Activated CD4-positive, alpha-beta T cell treated with anti-CD3 and anti-CD28 coated beads, Interleukin-2, amount 50 U/mL, for 16 hours (primary cell): ENCODE data around the gene DCLK1.

Source experiments
- DNase-seq: peaks from one replicate; pipeline ENCODE4 v3.0.0-alpha.2; 2020

The DCLK1 gene

GRCh38 chr13:35854286-35854685 is 276.9 kb downstream of the DCLK1 start:
- DNase-seq: no peak

DNA sequence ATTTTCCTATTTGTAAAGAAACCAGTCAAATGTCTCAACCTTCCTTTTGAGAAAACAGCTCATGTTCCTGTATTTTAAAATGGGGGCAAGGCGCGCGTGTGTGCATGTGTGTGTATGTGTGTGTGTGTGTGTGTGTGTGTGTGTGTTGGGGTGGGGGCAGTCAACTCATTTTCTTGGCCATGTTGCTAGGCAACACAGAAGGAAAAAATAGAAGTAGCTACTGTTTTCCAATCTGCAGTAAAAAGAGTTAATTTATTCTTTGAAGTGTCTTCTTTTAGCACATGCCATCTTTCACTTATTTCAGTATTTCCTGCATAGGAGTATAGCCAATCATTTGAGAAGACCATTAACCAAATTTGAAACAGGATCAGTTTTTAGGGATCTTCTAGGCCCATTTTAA is 279.3 kb downstream of the DCLK1 start:
- no peak for DNase-seq

DNA sequence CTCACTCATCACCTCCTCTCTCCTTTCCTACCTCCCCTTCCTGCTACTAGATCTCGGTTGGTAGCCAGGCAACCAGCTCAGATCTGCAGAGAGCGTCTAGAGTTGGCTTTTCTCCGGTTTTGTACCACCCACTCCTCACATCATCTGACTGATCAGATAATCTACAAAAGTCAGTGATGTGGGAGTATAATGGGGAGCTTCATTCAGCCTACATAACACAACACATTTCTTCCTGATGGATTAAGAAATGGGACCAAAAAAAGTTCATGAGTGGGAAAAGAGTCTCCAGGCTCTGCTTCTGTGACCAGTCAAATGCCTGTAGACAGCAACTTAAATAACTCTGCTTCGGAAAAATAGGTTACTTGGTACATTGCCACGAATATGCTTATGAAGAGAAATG is 279.8 kb downstream of the DCLK1 start:
- no peak for DNase-seq

GRCh38 chr13:35850569-35850968 is 280.6 kb downstream of the DCLK1 start:
- DNase-seq: no peak

DNA sequence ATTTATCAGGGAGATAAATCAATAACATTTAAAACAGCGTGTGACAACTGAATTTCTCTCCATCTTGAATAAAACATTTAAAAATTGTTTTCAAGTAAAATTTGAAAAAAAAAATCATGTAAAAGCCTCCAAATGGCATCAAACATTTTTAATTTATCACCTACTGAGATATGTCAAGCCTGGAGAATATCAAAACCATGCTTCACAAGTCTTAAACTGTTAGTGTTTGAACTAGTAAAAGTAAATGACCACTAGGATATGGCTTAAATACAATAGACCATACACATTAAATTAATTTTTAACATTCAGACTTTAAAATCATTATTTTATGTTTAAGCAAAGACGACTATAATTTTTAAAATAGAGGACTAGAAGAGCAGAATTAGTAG is 281.9 kb downstream of the DCLK1 start:
- no peak for DNase-seq

- DNase-seq: no peak
Observed at GRCh38 chr13:35848336-35849255, 282.6 kb downstream of the DCLK1 start.

- no peak for DNase-seq
Observed at GRCh38 chr13:35843272-35843671, 287.9 kb downstream of the DCLK1 start.

- DNase-seq: no peak
Observed at GRCh38 chr13:35841060-35841521, 290.1 kb downstream of the DCLK1 start.

DNA sequence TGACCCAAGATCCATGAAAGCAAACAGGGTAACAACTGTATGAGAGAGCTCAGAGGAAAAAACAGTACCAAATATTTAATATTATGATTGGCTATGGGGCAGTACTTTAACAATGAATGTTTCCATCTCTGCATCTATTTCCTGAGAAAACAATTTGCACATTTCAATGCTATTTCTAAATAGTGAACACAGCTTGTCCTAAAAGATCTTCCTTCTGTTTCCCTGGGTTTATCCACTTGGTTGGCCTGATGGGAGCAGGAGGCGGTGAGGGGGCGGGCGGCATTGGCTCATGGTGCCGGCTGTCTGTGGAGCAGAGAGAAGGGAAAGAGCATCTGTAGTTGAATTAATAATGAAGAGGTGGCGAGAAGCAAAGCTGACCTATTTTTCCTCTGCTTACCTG is 291.4 kb downstream of the DCLK1 start:
- no peak for DNase-seq

DNA sequence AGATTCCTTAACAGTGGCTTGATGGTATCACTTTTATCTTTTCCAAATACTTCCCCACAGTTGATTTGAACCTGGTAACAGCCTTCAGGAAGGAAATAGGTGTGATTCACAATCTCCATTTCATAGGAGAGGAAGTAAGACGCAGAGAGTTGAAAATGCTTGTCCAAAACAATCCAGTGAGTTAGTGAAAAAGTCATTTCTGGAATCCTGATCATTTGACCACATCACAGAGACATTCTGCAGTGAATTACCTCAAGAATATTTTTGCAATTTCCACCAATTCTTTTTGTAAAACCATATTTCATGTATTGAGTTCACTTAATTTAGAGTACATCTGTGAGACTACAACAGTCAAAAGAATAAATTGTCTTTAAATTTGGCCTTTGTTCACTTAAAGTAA is 292.8 kb downstream of the DCLK1 start:
- DNase-seq: no peak

- DNase-seq: no peak
Observed at GRCh38 chr13:35836446-35836845, 294.7 kb downstream of the DCLK1 start.

DNA sequence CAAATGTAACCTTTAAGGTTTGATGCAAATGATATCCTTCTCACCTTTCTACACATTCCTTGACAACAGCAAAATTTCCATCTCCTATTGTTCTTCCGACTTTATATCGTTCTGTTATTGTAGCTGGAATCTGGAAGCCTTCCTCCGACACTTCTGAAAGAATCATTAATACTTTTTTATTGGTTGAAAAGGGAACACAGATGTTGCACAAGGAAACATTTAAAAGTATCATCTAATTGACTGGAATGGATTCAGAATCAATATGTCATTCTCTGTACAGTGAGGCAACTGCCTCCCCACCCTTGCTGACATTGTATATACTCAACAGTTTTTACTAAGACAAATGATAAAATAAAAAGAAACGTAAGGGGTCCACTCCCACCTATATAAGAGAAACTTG is 295.2 kb downstream of the DCLK1 start:
- no peak for DNase-seq

DNA sequence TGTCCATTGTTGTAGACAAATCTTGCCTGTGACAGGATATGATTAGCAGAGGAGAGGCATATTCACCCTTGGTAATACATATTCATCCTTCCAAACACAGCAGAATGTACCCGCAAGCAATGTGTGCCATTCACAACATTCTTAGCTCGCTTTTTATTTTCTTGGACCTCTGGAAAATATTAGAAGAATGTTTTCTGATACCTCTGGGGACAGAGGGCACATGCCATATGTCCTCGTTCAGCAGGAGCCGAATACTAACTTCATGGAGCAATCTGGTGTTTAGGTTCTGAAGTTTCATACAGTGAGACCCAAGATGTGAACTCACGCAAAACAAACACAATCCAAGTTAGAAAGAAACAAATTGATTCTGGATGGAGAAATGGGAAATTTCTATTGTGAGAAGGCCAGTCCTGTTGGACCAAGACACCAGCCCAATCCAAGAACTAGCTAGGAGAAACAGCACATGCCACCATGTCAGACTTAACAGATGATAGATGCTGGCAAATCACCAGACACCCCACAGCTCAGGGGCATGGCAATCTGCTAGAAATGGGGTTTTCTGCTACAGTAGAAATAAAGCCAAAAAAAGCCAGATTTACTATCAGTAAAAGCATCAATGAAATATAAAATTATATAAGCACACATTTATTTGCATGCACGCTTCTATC is 297.4 kb downstream of the DCLK1 start:
- no peak for DNase-seq

DNA sequence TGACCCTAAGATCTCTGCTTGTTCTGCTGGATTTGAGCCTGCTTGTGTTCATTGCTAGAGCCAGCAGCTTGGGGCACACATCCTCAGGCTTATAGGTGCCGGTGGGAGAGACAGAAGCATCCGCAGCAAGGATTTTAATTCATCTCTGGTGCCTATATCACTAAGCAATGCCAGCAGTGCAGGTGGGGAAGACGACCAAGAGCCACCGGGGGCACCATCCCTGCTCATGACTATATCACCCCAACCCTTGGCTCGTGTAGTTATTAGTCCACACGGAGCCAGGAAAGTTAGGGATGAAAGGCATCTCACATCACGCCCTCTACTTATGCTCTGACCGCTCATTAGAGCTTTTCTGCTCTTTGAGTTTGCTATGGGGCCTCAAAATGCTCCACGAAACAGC is 298.2 kb downstream of the DCLK1 start:
- DNase-seq: no peak

GRCh38 chr13:35832551-35832950 is 298.6 kb downstream of the DCLK1 start:
- no peak for DNase-seq

DNA sequence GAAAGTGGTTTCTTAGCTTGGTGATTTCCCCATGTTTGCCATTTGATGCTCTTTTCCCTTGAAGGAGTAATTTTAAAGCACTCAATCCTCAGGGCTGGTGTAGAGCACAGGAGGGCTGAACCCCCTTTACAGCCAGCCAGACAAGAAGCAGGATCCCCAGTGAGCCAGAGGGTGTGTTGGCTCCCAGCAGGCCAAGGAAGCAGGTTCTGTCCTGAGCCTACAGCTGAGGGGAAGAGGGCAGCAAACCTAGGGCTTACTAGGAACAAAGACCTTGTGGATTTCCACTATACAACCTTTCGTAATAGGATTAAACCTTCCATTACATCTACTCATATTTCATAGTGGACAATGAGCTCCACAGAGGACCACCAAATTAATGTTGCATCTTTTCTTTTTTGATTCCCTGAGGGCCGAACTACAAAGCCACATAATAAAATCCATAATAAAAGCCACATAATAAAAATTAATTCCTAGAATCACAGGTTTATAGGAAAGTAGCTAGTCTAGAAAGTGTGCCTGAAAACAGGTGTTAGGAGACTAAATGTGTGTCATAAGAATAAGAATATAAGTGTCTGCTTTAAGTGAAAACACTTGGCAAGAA is 300.2 kb downstream of the DCLK1 start:
- DNase-seq: no peak

DNA sequence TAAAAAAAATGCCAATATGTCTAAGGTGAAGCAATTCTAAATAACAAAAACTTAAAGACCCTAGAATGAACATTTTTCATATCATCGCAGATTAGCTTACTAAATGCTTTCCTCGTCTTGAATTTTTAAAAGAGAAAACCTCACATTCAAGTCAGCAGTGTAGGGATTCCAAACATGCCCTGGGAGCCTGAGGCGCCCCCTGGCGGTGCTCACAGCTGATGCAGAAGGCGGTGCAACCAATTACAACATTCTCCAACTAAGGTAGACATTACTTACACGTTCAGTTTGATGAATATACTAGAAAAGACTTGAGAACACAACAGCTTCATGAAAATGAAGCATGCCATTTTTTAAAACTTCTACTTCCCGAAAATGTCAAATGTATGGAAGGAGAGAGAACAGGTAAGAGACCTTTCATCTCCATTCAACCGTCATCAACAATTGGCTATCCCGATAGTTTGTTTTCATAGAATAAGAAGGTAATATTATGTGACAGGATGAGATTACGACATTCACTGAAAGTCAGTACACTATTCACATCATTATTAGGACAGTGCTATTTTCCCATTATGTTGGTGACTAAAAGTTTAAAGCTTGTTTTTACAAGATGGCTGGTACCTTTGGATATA is 304.4 kb downstream of the DCLK1 start:
- DNase-seq: peak; percentile 5

DNA sequence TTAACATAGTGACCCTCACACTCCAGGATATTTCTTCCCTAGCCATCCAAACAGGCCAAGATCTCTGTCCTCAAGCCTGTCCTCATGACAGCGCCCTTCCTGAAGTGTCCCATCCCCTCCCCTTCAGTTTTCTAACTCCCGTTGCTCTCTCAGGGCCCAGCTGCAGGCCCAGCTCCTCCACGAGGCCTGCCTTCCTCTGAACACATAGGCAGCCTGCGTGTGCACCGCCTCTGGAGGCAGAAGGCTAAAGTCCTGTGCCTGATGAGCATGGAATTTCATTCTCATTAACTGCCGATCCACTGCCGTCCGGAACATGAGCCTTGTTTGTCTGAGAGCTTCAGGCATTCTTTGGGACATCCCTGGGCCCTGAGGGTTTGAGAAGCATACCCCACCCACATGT is 306.4 kb downstream of the DCLK1 start:
- no peak for DNase-seq

- DNase-seq: no peak
Observed at GRCh38 chr13:35824395-35824794, 306.8 kb downstream of the DCLK1 start.

DNA sequence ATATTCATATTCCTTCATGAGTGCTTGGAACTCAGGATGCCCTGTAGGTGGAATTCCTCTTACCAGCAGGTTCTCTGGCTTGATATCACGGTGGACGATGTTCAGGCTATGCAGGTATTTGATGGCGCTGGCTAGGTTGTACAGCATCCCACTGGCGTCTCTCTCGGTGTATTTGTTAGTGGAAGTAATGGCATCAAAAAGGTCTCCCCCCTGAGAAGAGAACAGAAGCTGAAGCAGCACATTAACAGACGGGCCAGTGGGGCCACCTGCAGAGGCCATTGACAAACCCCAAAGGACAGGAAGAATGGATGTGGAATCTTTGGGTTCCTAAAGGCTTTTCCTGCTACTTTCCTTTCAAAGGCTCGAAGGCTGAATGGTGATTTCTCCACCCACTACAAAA is 308.5 kb downstream of the DCLK1 start:
- DNase-seq: no peak

- no peak for DNase-seq
Observed at GRCh38 chr13:35818633-35819067, 312.5 kb downstream of the DCLK1 start.

DNA sequence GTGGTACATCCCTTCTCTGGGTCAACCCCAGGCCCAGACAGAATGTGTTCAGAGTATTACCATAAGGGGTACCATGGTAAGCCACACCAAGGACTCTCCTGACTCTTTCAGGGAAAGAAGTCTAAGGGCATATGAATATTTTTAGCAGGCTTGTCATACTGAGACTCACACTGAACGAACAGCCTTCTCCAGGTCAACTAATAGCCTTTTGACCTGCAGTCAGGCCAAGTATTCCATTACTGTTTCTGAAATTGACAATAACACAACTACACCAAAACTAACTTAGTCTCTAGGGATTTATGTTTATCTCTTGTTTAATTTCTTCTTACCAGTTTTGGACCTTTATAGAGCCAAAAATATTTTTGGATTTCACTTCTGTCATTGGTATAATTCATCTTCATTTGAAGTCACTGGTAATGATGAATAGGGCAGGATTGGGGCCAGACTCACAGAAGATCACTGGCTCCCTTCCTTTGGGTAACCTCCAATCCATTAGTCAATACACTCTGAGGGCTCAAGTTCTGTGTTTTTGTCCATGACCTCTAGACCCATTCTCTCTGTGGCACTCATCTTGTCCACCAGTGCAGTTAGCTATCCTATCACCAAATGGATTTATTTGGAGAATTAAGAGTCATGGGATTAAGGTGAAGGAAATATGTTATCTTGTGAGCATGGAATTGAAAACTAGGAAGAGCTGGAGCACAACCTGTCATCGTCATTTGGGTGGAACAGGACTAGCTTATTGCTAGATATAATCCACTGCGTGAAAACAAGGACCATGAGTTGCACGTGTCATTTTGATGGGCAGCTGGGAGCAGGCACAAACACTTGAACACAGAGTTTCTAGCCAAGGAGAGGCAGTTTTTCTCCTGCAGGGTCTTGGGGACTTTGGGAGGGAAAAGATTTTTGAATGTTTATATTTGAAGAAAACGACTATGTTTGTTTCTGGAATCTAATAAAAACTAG is 313.3 kb downstream of the DCLK1 start:
- no peak for DNase-seq
